Tibial nerve (tissue), 4 donors: ENCODE results near the gene ISOC2.

ENCODE experiments used
- CTCF ChIP-seq, 5 experiments: fragments of 200-600 bp in 3 of 5; fragments of 450-650 bp in 2 of 5; sonication (generic) in 3 of 5; IDR thresholded peaks; one replicate each; pipeline ENCODE4 v1.5.1; 2016 to 2019; ENCODE audit warnings: antibody characterized with exemption in 5 of 5, mild to moderate bottlenecking in 3 of 5, moderate library complexity in 2 of 5
- EP300 ChIP-seq, 2 donors: sonication (generic); formaldehyde crosslinking; IDR thresholded peaks; one replicate each; pipeline ENCODE4 v1.6.1; 2017; ENCODE audit warnings: antibody characterized with exemption in 2 of 2, mild to moderate bottlenecking in 1 of 2
- POLR2A ChIP-seq, 2 donors: fragments of 450-650 bp; IDR thresholded peaks; one replicate each; pipeline ENCODE4 v1.6.1; 2017; ENCODE audit warnings: antibody characterized with exemption in 2 of 2, mild to moderate bottlenecking in 2 of 2, moderate library complexity in 2 of 2

- TF ChIP-seq CTCF (IDR thresholded peaks at IDR 0.05) (no peak), POLR2A (IDR thresholded peaks at IDR 0.05) (no peak), EP300 (IDR thresholded peaks at IDR 0.05) (no peak)
These were observed 19.0 kb downstream of the ISOC2 start for GRCh38 chr19:55442372-55442961.
